AG09309 (cell line): ENCODE data around the gene EIF2B2.

Experiments used
- DNase-seq: peaks from one replicate; pipeline ENCODE4 v3.0.0-alpha.2; 2010; ENCODE audit warnings: low read depth
- H3K4me3 ChIP-seq: 2 replicates; pipeline ENCODE4 v1.5.1; 2011; ENCODE audit warnings: mild to moderate bottlenecking, low read depth, low read length, moderate library complexity; ENCODE audit not compliant: control insufficient read depth
- CTCF ChIP-seq: IDR thresholded peaks from 2 replicates; pipeline ENCODE4 v1.5.1; 2011; ENCODE audit warnings: mild to moderate bottlenecking, low read depth, low read length, inconsistent platforms; ENCODE audit not compliant: insufficient read depth, control insufficient read depth; ENCODE audit errors: missing control alignments

Gene EIF2B2

GRCh38 chr14:74963178-74963704, 39.5 kb upstream of the EIF2B2 start:
- DNase-seq: no peak
- no peak for TF ChIP-seq CTCF
- no peak overlapping the region for H3K4me3 ChIP-seq

- no peak for DNase-seq
- TF ChIP-seq CTCF: no peak
- no peak overlapping the region for H3K4me3 ChIP-seq
Measured at GRCh38 chr14:74963705-74964271, 38.9 kb upstream of the EIF2B2 start.

- no peak overlapping the region for H3K4me3 ChIP-seq
- no peak for TF ChIP-seq CTCF
- DNase-seq: no peak
Measured at GRCh38 chr14:74964787-74965485, 37.8 kb upstream of the EIF2B2 start.

- H3K4me3 ChIP-seq: no peak overlapping the region
- no peak for TF ChIP-seq CTCF
- DNase-seq: no peak
Measured at GRCh38 chr14:74965486-74966153, 37.1 kb upstream of the EIF2B2 start.

- no peak overlapping the region for H3K4me3 ChIP-seq
- no peak for DNase-seq
- TF ChIP-seq CTCF: no peak
Measured at GRCh38 chr14:74968811-74969210, 33.9 kb upstream of the EIF2B2 start.

GRCh38 chr14:74973003-74973653, 29.6 kb upstream of the EIF2B2 start:
- no peak for TF ChIP-seq CTCF
- H3K4me3 ChIP-seq: no peak overlapping the region
- no peak for DNase-seq
